Measurements from ENCODE around the gene RNF26. TPM values are rescaled to one million over a fixed set of nuclear protein-coding genes. Genes with fewer than 3 reads are reported as not detected.

The RNF26 gene
- total and polyA plus RNA-seq, 8 donors: 22.0 to 37.0 (median 28.4) TPM

GRCh38 chr11:119368121-119369034 is 34.1 kb downstream of the RNF26 start:
- Histone ChIP-seq H3K27me3 (peaks cover 5 to 23% of the 10 kb centered on the region in 2 donors), H3K4me1 (peaks cover 14 to 29% of the 10 kb centered on the region in 2 donors), H3K4me3 (no peak overlapping the region), H3K36me3 (no peaks in the 10 kb centered on the region), H3K9me3 (no peaks in the 10 kb centered on the region), H3K27ac (no peak overlapping the region)
- ATAC-seq (peak; percentile 44), DNase-seq (peak in 1 of 4 donors; percentile 57)
- intact Hi-C loops (cut with DNase I): no loop called here
- TF ChIP-seq CTCF (IDR thresholded peaks at IDR 0.05): no peak

- H3K27ac ChIP-seq: no peak overlapping the region
- H3K27me3 ChIP-seq: peaks cover 5 to 14% of the 10 kb centered on the region in 2 donors
- peak; percentile 41 for ATAC-seq
- peaks cover 11 to 19% of the 10 kb centered on the region in 2 donors for H3K4me1 ChIP-seq
- no peaks in the 10 kb centered on the region for H3K9me3 ChIP-seq
- intact Hi-C loops (cut with DNase I): no loop called here
- no peak for DNase-seq
- no peak overlapping the region for H3K4me3 ChIP-seq
- no peaks in the 10 kb centered on the region for H3K36me3 ChIP-seq
- TF ChIP-seq CTCF (IDR thresholded peaks at IDR 0.05): no peak
Measured at GRCh38 chr11:119369132-119369925, 35.0 kb downstream of the RNF26 start.

GRCh38 chr11:119370486-119371046 is 36.2 kb downstream of the RNF26 start:
- no peak overlapping the region for H3K4me3 ChIP-seq
- H3K4me1 ChIP-seq: peaks cover 11 to 19% of the 10 kb centered on the region in 2 donors
- ATAC-seq (peak; percentile 58), DNase-seq (peak in 1 of 4 donors; percentile 58)
- peaks cover 0 to 1% of the 10 kb centered on the region in 2 donors for H3K27me3 ChIP-seq
- intact Hi-C loops (cut with DNase I): no loop called here
- H3K9me3 ChIP-seq: no peaks in the 10 kb centered on the region
- TF ChIP-seq CTCF (IDR thresholded peaks at IDR 0.05): no peak
- no peaks in the 10 kb centered on the region for H3K36me3 ChIP-seq
- peak overlapping the region in 1 of 2 donors; percentile 7 for H3K27ac ChIP-seq

GRCh38 chr11:119371067-119371601 is 36.8 kb downstream of the RNF26 start:
- no peak for TF ChIP-seq CTCF (IDR thresholded peaks at IDR 0.05)
- Histone ChIP-seq H3K27ac (peak overlapping the region in 1 of 2 donors; percentile 7), H3K9me3 (no peaks in the 10 kb centered on the region), H3K27me3 (no peaks in the 10 kb centered on the region), H3K36me3 (no peaks in the 10 kb centered on the region), H3K4me1 (peaks cover 16 to 24% of the 10 kb centered on the region in 2 donors), H3K4me3 (no peak overlapping the region)
- intact Hi-C loops (cut with DNase I): no loop called here
- DNase-seq (no peak), ATAC-seq (no peak)
